ENCODE data around the gene ISCU.

DNA sequence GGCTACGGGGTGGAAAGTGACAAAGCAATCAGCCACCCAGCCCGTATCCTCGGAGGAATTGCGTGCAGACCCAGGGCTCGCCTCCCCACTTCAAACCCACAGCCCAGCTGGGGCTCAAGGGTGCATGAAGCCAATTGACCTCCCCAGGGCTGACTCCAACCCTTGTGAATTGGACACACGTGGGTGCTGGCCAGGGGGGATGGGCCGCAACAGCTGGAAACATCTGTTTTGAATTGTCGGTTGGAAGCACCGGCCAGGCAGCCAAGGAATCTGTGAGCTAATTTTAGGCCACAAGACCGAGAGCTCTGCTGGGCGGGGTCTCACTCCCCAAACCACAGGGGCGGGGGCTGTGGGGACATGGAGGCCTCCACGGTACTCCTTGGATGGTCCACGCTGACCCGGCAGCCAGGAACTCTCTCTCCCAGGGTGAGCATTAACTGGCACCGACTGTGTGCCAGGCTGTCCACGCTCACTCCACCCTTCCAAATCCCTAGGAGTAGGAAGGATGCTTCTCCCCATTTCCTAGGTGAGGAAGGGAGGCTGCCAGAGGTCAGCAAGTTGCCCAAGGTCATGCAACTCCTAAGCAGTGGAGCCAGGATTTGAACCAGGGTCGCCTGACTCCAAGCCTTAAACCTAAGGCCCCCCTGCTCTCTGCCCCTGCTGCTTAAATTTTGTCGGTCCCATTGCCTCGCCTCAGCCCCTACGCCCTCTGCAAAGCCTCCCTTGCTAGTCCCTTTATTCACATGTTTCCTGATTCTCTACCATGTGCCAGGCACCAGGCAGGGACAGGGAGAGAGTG is 47.3 kb downstream of the ISCU start:
- TF ChIP-seq, protein P1, sequence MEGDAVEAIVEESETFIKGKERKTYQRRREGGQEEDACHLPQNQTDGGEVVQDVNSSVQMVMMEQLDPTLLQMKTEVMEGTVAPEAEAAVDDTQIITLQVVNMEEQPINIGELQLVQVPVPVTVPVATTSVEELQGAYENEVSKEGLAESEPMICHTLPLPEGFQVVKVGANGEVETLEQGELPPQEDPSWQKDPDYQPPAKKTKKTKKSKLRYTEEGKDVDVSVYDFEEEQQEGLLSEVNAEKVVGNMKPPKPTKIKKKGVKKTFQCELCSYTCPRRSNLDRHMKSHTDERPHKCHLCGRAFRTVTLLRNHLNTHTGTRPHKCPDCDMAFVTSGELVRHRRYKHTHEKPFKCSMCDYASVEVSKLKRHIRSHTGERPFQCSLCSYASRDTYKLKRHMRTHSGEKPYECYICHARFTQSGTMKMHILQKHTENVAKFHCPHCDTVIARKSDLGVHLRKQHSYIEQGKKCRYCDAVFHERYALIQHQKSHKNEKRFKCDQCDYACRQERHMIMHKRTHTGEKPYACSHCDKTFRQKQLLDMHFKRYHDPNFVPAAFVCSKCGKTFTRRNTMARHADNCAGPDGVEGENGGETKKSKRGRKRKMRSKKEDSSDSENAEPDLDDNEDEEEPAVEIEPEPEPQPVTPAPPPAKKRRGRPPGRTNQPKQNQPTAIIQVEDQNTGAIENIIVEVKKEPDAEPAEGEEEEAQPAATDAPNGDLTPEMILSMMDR (IDR thresholded peaks at IDR 0.05; ENCODE audit: insufficient read depth, low read length, poor library complexity, severe bottlenecking) = no peak
- no peak for TF ChIP-seq EZH2phosphoT487 (conservative IDR thresholded peaks at IDR 0.05; ENCODE audit: low read length)
